Mesenchymal stem cell (in vitro differentiated cells and primary cell): ENCODE results near the gene OAS3.
A peak's percentile ranks its signal among the peaks of the same experiment; 100 is the strongest.

Experiments
- DNase-seq: peaks from one replicate; pipeline ENCODE4 v3.0.0-alpha.2; 2013
- H2AFZ ChIP-seq: one replicate; pipeline ENCODE4 v1.6.1; 2013; ENCODE audit warnings: low read depth, mild to moderate bottlenecking, control low read depth, inconsistent platforms, low read length, moderate library complexity
- H2AK5ac ChIP-seq: 2 replicates; pipeline ENCODE4 v1.6.1; 2013; ENCODE audit warnings: low read length, moderate library complexity, mild to moderate bottlenecking, inconsistent platforms; ENCODE audit not compliant: severe bottlenecking
- H2BK120ac ChIP-seq: one replicate; pipeline ENCODE4 v1.6.1; 2013; ENCODE audit warnings: low read depth, mild to moderate bottlenecking, inconsistent platforms, low read length, moderate library complexity
- H2BK12ac ChIP-seq, 2 experiments: one replicate each; pipeline ENCODE4 v1.6.1; 2013; ENCODE audit warnings: inconsistent platforms in 2 of 2, low read length in 2 of 2, mild to moderate bottlenecking in 2 of 2, moderate library complexity in 2 of 2, control low read depth in 1 of 2
- H2BK15ac ChIP-seq: one replicate; pipeline ENCODE4 v1.6.1; 2013; ENCODE audit warnings: mild to moderate bottlenecking, low read depth, inconsistent platforms; ENCODE audit not compliant: poor library complexity, severe bottlenecking
- H2BK5ac ChIP-seq: 2 replicates; pipeline ENCODE4 v1.6.1; 2013; ENCODE audit warnings: low read depth, mild to moderate bottlenecking, low read length, control low read depth, inconsistent platforms; ENCODE audit not compliant: poor library complexity, severe bottlenecking
- H3K14ac ChIP-seq, 2 experiments: one replicate each; pipeline ENCODE4 v1.6.1; 2013; ENCODE audit warnings: inconsistent platforms in 2 of 2, low read length in 2 of 2, control low read depth in 1 of 2, mild to moderate bottlenecking in 1 of 2, moderate library complexity in 1 of 2
- H3K18ac ChIP-seq, 2 experiments: one replicate each; pipeline ENCODE4 v1.6.1; 2013; ENCODE audit warnings: inconsistent platforms in 2 of 2, low read length in 2 of 2, control low read depth in 1 of 2, low read depth in 1 of 2, mild to moderate bottlenecking in 1 of 2
- H3K23ac ChIP-seq, 2 experiments: one replicate each; pipeline ENCODE4 v1.6.1; 2013; ENCODE audit warnings: inconsistent platforms in 2 of 2, low read length in 2 of 2, mild to moderate bottlenecking in 2 of 2, moderate library complexity in 2 of 2, control low read depth in 1 of 2
- H3K27ac ChIP-seq: 2 replicates; pipeline ENCODE4 v1.5.1; 2013; ENCODE audit warnings: mild to moderate bottlenecking, moderate library complexity, low read length, control low read depth, inconsistent platforms; ENCODE audit not compliant: poor library complexity, severe bottlenecking
- H3K27me3 ChIP-seq, 2 experiments: 2 replicates each; pipeline versions ENCODE4 v1.6.1 to v1.7.0; 2013; ENCODE audit warnings: low read length in 2 of 2, mild to moderate bottlenecking in 2 of 2, moderate library complexity in 2 of 2, control low read depth in 1 of 2, inconsistent platforms in 1 of 2; ENCODE audit not compliant: control insufficient read depth in 1 of 2, insufficient read depth in 1 of 2
- H3K36me3 ChIP-seq, 2 experiments: 2 replicates each; pipeline versions ENCODE4 v1.6.1 to v1.7.0; 2013; ENCODE audit warnings: low read length in 2 of 2, control low read depth in 1 of 2, inconsistent platforms in 1 of 2, low read depth in 1 of 2, mild to moderate bottlenecking in 1 of 2; ENCODE audit not compliant: insufficient read depth in 2 of 2, control insufficient read depth in 1 of 2
- H3K4ac ChIP-seq, 2 experiments: one replicate each; pipeline ENCODE4 v1.6.1; 2013; ENCODE audit warnings: inconsistent platforms in 2 of 2, low read length in 2 of 2, mild to moderate bottlenecking in 2 of 2, moderate library complexity in 2 of 2, control low read depth in 1 of 2, low read depth in 1 of 2
- H3K4me1 ChIP-seq: 2 replicates; pipeline ENCODE4 v1.6.1; 2013; ENCODE audit warnings: low read depth, low read length, control low read depth; ENCODE audit not compliant: control insufficient read depth, insufficient read depth
- H3K4me2 ChIP-seq: 2 replicates; pipeline ENCODE4 v1.6.1; 2013; ENCODE audit warnings: low read length, mild to moderate bottlenecking, inconsistent platforms; ENCODE audit not compliant: poor library complexity, severe bottlenecking
- H3K4me3 ChIP-seq, 2 experiments: 2 replicates each; pipeline versions ENCODE4 v1.5.1 to v1.7.0; 2013; ENCODE audit warnings: low read length in 2 of 2, mild to moderate bottlenecking in 2 of 2, control low read depth in 1 of 2, low read depth in 1 of 2; ENCODE audit not compliant: insufficient read depth in 1 of 2
- H3K79me1 ChIP-seq: replicated peaks from 2 replicates; pipeline ENCODE4 v1.6.1; 2013; ENCODE audit warnings: mild to moderate bottlenecking, control low read depth, low read length, inconsistent platforms; ENCODE audit not compliant: poor library complexity, severe bottlenecking
- H3K9ac ChIP-seq: 2 replicates; pipeline ENCODE4 v1.7.0; 2013; ENCODE audit warnings: mild to moderate bottlenecking, low read length, moderate library complexity
- H3K9me3 ChIP-seq: 2 replicates; pipeline ENCODE4 v1.7.0; 2013; ENCODE audit warnings: mild to moderate bottlenecking, low read length; ENCODE audit not compliant: control insufficient read depth
- H4K8ac ChIP-seq: one replicate; pipeline ENCODE4 v1.6.1; 2013; ENCODE audit warnings: inconsistent platforms, mild to moderate bottlenecking, low read length, moderate library complexity
- H4K91ac ChIP-seq: one replicate; pipeline ENCODE4 v1.6.1; 2013; ENCODE audit warnings: mild to moderate bottlenecking, low read length, inconsistent platforms
- WGBS: methylation state at CpG from one replicate; pipeline ENCODE4 v1.1.7; 2013; ENCODE audit warnings: mixed read lengths; 5-methylcytosine and 5-hydroxymethylcytosine counted together

OAS3 gene

DNA sequence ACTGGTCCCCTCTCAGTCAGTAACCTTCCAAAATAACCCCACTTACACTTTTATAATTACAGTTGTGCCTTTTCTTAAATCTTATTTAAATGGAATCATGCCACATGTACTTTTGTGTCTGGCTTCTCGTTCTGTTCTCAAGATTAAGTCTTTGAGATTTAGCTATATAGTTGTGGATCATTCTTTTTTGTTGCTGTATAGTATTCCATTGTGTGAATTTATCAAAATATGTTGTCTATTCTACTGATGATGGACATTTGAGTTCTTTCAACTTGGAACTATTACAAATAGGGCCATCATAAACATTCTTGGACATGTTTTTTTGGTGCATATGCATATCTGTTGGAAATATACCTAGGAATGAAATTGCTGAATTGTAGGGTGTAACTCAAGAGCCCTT is 9.0 kb downstream of the OAS3 start:
- Histone ChIP-seq H2BK5ac (no peak overlapping the region), H4K91ac (no peak overlapping the region), H3K4ac (no peak overlapping the region), H3K4me1 (no peaks in the 10 kb centered on the region), H3K27ac (no peak overlapping the region), H3K23ac (no peak overlapping the region), H3K9me3 (no peaks in the 10 kb centered on the region), H3K36me3 (peaks cover 20 to 42% of the 10 kb centered on the region in 2 experiments), H3K27me3 (no peaks in the 10 kb centered on the region), H2BK120ac (no peak overlapping the region), H3K4me3 (no peak overlapping the region), H4K8ac (no peak overlapping the region), H2AFZ (no peak overlapping the region), H3K79me1 (peaks cover 5% of the 10 kb centered on the region), H3K9ac (no peak overlapping the region), H3K14ac (no peak overlapping the region), H2BK15ac (no peak overlapping the region), H3K4me2 (no peak overlapping the region), H2AK5ac (no peak overlapping the region), H3K18ac (no peak overlapping the region), H2BK12ac (no peak overlapping the region)
- DNase-seq = no peak
- 67% methylated on average over 1 of the region's 1 CpG for WGBS

DNA sequence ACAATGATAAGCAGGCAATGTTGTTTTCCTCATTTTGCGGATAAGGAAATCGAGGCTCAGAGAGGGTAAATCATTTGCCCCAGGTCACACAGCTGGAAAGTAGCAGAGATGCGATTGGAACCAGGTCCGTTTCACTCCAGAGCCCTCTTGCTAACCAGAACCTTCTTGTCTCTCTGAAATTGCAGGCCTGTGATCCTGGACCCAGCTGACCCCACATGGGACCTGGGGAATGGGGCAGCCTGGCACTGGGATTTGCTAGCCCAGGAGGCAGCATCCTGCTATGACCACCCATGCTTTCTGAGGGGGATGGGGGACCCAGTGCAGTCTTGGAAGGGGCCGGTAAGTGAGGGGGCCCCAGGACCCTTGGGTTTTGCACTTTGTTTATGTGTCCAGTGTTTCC is 9.5 kb downstream of the OAS3 start:
- no peak overlapping the region for H3K9ac ChIP-seq
- H2BK15ac ChIP-seq = no peak overlapping the region
- H3K18ac ChIP-seq = no peak overlapping the region
- H4K8ac ChIP-seq = no peak overlapping the region
- no peak overlapping the region for H2AK5ac ChIP-seq
- DNase-seq = no peak
- no peak overlapping the region for H2BK12ac ChIP-seq
- H3K79me1 ChIP-seq = peaks cover 4% of the 10 kb centered on the region
- no peak overlapping the region for H3K4ac ChIP-seq
- H3K9me3 ChIP-seq = no peaks in the 10 kb centered on the region
- H2BK120ac ChIP-seq = no peak overlapping the region
- no peaks in the 10 kb centered on the region for H3K4me1 ChIP-seq
- H3K27me3 ChIP-seq = no peaks in the 10 kb centered on the region
- no peak overlapping the region for H3K23ac ChIP-seq
- H2BK5ac ChIP-seq = no peak overlapping the region
- H3K27ac ChIP-seq = no peak overlapping the region
- 97% methylated on average over 5 of the region's 5 CpGs for WGBS
- no peak overlapping the region for H3K14ac ChIP-seq
- peaks cover 20 to 47% of the 10 kb centered on the region in 2 experiments for H3K36me3 ChIP-seq
- no peak overlapping the region for H2AFZ ChIP-seq
- no peak overlapping the region for H3K4me2 ChIP-seq
- H3K4me3 ChIP-seq = no peak overlapping the region
- no peak overlapping the region for H4K91ac ChIP-seq

DNA sequence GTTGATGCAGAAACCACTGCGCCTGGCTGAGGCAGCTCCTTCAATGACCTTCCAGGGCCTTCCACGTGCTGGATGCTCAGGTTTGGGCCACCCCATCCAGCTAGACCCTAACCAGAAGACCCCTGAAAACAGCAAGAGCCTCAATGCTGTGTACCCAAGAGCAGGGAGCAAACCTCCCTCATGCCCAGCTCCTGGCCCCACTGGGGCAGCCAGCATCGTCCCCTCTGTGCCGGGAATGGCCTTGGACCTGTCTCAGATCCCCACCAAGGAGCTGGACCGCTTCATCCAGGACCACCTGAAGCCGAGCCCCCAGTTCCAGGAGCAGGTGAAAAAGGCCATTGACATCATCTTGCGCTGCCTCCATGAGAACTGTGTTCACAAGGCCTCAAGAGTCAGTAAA is 10.5 kb downstream of the OAS3 start:
- H4K91ac ChIP-seq = no peak overlapping the region
- H3K9me3 ChIP-seq = no peaks in the 10 kb centered on the region
- no peak overlapping the region for H3K4me3 ChIP-seq
- H3K27ac ChIP-seq = no peak overlapping the region
- no peak overlapping the region for H2BK120ac ChIP-seq
- H2AK5ac ChIP-seq = no peak overlapping the region
- no peak overlapping the region for H4K8ac ChIP-seq
- DNase-seq = no peak
- no peaks in the 10 kb centered on the region for H3K27me3 ChIP-seq
- H2BK15ac ChIP-seq = no peak overlapping the region
- H3K9ac ChIP-seq = no peak overlapping the region
- H3K4me1 ChIP-seq = no peaks in the 10 kb centered on the region
- no peak overlapping the region for H3K23ac ChIP-seq
- no peak overlapping the region for H3K4ac ChIP-seq
- no peak overlapping the region for H2BK5ac ChIP-seq
- peaks cover 20 to 43% of the 10 kb centered on the region in 2 experiments for H3K36me3 ChIP-seq
- H3K14ac ChIP-seq = peak overlapping the region in 1 of 2 experiments; percentile 55
- no peaks in the 10 kb centered on the region for H3K79me1 ChIP-seq
- WGBS = 96% methylated on average over 7 of the region's 7 CpGs
- H3K4me2 ChIP-seq = no peak overlapping the region
- H2AFZ ChIP-seq = no peak overlapping the region
- no peak overlapping the region for H2BK12ac ChIP-seq
- no peak overlapping the region for H3K18ac ChIP-seq

DNA sequence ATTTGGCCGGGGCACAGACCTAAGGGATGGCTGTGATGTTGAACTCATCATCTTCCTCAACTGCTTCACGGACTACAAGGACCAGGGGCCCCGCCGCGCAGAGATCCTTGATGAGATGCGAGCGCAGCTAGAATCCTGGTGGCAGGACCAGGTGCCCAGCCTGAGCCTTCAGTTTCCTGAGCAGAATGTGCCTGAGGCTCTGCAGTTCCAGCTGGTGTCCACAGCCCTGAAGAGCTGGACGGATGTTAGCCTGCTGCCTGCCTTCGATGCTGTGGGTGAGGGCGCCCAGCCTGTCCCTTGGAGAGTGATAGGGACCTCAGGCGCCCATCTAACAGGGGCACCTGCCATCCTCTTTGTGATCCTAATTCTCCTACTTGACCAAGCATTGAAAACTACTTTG is 12.4 kb downstream of the OAS3 start:
- no peak overlapping the region for H4K91ac ChIP-seq
- no peak overlapping the region for H3K18ac ChIP-seq
- H3K9ac ChIP-seq = no peak overlapping the region
- no peak overlapping the region for H3K4me3 ChIP-seq
- H3K27ac ChIP-seq = no peak overlapping the region
- no peak overlapping the region for H2AK5ac ChIP-seq
- no peak overlapping the region for H3K23ac ChIP-seq
- no peak for DNase-seq
- H3K27me3 ChIP-seq = no peaks in the 10 kb centered on the region
- no peaks in the 10 kb centered on the region for H3K9me3 ChIP-seq
- no peaks in the 10 kb centered on the region for H3K4me1 ChIP-seq
- H4K8ac ChIP-seq = no peak overlapping the region
- no peak overlapping the region for H2BK12ac ChIP-seq
- WGBS = 89% methylated on average over 11 of the region's 11 CpGs
- H2BK15ac ChIP-seq = no peak overlapping the region
- no peak overlapping the region for H2BK5ac ChIP-seq
- H3K36me3 ChIP-seq = peaks cover 17 to 32% of the 10 kb centered on the region in 2 experiments
- H2BK120ac ChIP-seq = no peak overlapping the region
- H3K79me1 ChIP-seq = no peaks in the 10 kb centered on the region
- no peak overlapping the region for H3K4ac ChIP-seq
- H2AFZ ChIP-seq = no peak overlapping the region
- H3K14ac ChIP-seq = no peak overlapping the region
- no peak overlapping the region for H3K4me2 ChIP-seq
